AG20443 (cell line): ENCODE measurements around the gene EFCAB8.
"Not testable (repeated sequence)": the region's sequence is repeated elsewhere in the genome, so short reads cannot be mapped to it uniquely, and the experiment has no call there.

Source experiments
- DNase-seq: peaks from one replicate; pipeline ENCODE4 v3.0.0; 2012; ENCODE audit warnings: low spot score, mixed read lengths

The EFCAB8 gene

DNA sequence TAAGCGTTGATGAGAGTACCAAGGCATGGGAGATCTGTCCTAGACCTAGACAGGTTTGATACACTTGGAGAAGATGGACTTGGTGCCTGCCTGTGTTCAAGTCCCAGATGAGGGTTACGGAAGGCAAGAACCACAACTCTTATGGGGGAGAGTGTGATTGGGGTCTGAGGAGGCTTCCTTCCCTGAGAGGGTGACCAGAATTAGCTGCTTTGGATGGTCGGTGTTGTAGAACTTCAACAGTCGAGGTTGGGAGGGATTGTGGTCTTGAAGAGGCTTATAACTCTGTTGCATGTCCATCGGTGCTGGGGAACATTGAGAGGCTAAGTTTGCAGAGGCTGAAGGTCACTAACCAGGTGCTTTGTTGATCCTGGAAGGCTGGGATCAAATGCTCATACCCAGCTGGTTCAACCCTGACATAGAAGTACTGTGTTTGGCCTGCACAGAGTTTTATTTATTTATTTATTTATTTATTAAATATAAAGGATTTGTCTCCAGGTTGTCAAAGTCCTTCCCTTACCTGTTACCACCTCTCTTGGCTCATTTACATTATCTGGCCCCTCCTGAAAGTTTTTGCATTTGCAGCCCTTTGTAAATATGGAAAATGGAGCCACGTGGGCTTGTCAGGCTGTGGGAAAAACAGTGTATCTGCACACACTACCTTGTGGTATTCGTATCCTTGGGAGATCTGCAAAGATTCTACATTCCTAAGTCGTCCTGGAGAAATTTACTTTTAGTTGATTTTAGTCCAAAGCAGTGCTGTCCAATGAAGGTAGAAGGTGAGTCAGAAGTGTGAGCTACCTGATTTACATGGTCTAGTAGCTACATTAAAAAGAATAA lies 15.8 kb upstream of the EFCAB8 start:
- DNase-seq: no peak

DNA sequence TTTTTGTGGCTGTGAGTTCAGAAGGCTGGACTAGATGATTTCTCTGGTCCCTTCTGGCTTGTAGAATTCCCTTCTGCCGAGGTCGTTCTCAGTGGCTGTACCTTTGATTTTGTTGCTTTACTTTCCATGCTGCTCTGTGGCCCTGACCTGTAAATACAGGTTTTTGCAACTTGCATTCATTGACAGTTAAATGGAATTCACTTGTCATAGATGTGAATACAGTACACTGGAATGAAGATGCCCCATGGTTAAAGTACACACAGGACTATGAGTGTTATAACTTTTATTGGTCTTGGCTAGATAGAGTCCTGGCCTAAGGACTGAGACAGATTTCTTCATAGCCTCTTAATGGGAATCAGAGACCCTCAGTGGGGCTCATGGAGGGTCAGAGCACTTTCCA lies 12.9 kb upstream of the EFCAB8 start:
- DNase-seq: no peak

DNA sequence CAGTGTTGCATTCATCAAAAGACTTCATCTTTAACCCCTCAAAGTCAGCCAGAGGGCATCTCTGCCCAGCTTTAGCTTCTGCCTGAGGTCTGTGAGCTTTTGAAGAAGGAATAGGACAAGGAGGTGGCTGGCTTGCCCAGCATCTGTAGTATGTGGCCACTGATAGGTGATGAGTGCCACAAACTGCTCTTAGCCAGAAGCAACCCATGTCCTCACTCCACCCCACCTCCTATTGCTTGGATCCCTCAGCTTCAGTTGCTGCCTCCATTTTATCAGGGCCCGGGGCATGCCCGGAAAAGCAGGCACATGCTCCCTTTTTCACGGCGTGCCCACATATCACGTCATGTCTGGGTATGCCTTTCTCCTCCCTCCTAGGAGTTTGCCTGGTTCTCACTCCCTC lies 11.9 kb upstream of the EFCAB8 start:
- DNase-seq: no peak

DNA sequence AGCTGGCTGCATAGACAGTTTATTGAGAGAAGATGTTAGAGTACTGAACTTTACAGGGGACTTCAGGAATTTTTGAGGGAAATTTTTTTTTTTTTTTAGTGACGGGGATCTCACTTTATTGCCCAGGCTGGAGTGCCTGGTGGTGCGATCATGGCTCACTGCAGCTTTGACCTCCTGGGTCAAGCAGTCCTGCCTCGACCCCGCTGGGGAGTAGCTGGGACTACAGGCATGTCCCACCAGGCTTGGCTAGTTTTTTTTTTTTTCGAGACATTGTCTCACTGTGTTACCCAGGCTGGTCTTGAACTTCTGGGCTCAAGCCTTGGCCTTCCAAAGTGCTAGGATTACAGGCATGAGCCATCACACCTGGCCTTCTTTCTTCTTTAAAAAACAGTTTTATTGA lies 10.8 kb upstream of the EFCAB8 start:
- DNase-seq: no peak

DNA sequence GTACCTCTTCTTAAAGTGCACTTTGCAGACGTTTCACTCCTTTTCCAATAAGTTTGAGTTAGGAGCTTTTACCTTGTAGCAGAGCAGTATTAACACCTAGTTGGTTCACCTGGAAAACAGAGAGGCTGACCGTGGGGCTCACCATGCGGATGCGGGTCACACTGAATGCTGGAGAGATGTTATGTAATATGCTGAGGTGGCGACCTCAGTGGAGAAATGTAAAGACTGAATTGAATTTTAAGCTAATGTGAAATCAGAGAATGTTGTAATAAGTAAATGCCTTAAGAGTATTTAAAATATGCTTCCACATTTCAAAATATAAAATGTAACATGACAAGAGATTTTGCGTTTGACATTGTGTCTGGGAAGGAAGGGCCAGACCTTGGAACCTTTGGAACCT lies 9.9 kb upstream of the EFCAB8 start:
- DNase-seq: no peak

DNA sequence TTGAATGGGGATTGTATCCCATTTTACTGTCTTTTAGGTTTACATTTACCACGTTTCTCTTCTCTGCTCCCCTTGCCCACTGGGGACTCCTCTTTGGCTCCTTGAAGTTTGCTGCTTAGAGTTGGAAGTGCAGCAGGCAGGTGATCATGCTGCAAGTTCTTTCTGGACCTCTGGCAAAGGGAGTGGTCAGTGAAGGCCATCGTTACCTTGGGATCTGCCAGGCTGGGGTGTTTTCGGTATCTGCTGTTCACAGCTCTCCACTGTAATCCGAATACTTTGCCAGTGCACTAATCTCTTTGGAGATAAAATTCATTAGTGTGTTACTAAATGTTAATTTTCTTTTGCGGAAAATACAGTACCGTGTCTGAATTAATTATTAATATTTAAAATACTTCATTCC lies 9.1 kb upstream of the EFCAB8 start:
- no peak for DNase-seq

DNA sequence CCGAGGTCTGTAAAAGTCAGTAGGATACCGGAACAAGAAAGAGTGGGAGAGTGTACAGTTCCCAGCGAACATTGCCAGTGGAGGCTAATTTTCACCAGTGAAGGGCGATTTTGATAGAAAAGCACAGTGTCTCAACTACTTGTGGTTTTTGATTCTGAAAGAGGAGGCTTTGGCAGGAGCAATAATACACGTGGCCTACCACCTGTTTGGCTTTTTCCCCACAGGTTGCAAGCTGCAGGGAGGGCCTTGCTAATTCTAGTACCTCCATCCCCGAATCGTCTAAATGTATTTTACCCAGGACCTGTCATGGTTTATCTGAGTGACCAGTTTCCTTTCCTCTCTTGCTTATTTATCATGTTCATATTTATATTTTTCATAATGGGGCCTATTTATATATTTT lies 3.3 kb upstream of the EFCAB8 start:
- no peak for DNase-seq

DNA sequence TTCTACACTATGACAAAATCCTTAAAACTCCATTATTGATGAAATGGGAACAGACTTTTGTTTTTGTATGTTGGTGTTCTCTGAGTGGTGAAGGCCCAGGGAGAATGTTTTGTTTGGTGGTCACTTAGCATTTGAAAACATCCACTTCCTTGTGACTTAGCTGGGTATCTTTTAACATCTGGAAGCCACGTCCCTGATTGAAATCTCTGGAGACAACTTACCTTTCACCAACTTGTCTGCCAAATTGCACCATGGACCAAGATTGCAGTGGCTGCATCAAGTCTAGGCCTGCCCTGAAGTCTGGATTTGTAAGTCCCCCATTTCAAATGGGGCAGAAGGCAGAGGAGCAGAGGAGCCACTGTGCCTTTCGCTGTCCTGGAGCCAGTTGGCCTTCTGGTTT lies 534 bp upstream of the EFCAB8 start:
- DNase-seq: no peak

DNA sequence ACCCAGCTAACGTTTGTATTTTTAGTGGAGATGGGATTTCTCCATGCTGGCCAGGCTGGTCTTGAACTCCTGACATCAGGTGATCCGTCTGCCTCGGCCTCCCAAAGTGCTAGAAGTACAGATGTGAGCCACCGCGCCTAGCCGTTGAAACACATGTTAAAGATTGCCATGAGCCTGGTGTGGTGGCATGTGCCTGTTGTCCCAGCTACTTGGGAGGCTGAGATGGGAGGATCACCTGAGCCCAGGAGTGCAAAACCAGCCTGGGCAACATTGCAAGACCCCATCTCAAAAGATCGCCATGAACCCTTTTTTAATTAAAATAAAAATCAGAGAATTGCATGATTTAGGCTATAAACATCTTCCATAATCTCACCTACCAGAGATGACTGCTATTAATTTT lies 2.7 kb downstream of the EFCAB8 start:
- no peak for DNase-seq

DNA sequence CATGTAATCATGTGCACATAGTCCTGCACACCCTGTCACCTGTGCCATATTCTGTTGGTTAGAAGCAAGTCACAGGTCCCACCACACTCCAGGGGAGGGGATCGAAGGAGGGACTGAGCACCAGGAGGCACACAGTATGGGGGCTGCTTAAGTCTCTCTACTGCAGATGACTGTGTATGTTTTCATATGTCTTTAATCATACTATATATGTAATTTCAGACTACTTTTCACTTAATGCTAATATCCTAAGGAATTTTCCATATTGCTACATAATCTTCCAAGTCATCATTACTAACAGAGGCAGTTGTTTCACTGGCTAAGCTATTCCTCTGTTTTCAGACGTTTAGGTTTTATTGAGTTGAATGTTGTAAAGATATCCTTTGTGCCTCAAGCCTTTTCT lies 10.8 kb downstream of the EFCAB8 start:
- no peak for DNase-seq

DNA sequence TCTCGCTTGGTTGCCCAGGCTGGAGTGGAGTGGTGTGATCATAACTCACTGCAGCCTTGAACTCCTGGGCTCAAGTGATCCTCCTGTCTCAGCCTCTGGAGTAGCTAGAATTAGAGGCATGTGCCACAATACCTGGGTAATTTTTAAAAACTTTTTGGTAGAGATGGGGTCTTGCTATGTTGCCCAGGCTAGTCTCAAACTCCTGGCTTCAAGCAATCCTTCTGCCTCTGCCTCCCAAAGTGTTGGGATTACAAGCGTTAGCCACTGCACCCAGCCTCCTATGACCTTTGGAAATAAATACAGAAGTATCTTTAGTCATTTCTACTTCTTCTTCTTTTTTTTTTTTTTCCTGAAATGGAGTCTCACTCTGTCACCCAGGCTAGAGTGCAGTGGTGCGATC lies 11.8 kb downstream of the EFCAB8 start:
- DNase-seq: not testable (repeated sequence)

DNA sequence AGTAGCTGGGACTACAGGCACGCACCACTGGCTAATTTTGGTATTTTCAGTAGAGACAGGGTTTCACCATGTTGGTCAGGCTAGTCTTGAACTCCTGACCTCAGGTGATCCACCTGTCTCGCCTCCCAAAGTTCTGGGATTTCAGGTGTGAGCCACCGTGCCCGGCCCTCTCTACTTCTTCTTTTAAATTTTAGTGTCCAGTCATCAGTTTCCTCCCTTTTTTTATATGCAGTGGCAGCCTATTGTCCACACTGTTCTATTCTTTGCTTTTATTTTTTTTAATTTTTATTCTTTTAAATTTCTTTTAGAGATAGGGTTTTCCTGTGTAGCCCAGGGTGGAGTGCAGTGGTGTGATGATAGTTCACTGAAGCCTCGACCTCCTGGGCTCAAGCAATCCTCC lies 12.3 kb downstream of the EFCAB8 start:
- no peak for DNase-seq

DNA sequence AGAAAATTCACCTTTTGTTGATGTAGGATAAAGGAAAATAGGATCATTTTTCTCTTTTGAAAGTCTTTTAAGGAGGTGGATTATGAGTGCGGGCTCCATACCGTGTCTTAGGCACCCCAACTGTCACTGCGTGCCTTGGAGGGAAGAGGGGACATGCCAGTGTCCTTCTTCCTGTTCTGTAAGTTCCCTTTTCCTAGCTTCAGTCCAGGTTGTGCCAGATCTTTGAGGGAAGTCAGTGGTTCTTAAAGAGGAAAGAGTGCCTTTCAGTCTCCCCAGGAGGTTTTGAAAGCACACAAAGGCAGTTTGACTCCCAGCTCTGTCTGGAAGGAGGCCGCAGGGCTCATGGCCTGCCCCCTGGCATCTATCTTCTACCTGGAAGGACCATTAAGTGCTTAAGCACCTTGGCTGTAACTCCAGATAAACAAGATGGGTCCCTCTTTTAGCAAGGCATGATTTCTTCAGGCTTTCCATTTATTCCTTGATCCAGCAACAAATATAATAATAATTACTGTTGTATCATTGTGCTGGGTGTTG lies 13.0 kb downstream of the EFCAB8 start:
- no peak for DNase-seq

DNA sequence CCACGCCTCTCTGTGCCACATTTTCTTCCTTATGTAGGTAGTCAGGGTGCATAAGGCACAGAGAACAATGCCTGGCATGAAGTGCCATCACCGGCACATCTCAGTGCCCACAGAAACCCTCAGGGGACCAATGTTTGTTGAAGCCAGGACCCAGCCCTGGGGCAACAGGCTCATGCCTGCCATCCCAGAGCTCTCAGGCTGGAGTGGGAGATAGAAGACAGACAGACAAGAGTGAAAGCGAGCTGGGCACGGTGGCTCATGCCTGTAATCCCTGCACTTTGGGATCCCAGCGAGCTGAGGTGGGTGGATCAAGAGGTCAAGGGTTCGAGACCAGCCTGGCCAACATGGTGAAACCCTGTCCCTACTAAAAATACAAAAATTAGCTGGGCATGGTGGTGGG lies 13.5 kb downstream of the EFCAB8 start:
- DNase-seq: no peak

DNA sequence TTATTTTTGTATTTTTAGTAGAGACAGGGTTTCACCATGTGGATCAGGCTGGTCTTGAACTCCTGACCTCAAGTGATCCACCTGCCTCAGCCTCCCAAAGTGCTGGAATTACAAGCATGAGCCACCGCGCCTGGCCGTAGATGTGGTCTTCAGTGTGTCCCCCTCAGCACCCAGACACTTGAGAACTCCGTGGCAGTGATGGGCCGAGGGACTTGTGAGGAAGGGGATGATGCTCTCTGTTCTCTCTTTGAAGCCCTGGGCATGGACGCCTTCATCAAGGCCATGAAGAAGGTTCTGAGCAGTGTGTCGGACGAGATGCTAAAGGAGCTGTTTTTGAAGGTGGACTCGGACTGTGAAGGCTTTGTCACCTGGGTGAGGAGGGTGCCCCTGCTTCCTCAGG lies 16.9 kb downstream of the EFCAB8 start:
- DNase-seq: no peak

DNA sequence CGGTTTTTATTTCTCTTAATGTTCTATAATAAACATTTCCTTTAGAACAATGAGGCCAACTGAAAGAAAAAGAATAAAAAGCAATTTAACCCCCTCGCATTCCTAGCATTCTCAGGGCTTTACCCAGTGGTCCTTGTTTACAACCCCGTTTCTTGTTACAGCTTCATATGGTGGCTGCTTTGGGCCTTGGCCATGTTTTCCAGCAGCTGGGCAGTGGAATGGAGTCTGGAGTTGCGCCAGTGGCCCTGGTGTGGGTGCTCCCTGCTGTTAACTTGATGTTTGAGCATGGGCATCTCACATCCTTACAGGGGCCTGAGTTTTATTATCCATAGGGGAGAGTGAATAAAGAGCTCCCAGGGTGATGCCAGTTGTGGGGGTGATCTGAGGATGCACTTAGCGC lies 18.8 kb downstream of the EFCAB8 start:
- DNase-seq: no peak

DNA sequence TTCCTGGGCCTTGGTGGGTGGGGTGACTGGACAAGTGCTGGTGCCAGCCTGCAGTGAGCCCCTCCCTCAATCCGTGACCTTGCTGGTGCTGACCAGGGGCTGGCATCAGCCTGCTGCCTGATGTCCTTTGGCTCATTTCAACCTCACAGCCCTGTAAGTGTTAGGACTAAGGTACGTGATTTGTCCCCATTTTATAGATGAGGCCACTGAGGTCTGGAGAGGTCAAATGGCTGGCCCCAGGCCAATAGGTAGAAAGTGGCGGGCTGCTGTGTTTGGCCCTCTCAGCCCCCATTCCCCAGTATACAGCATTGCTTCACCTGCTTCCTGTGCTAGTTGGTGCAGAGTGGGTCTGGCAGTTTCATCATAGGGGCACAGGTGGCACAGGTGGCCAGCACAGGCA lies 20.1 kb downstream of the EFCAB8 start:
- DNase-seq: no peak

DNA sequence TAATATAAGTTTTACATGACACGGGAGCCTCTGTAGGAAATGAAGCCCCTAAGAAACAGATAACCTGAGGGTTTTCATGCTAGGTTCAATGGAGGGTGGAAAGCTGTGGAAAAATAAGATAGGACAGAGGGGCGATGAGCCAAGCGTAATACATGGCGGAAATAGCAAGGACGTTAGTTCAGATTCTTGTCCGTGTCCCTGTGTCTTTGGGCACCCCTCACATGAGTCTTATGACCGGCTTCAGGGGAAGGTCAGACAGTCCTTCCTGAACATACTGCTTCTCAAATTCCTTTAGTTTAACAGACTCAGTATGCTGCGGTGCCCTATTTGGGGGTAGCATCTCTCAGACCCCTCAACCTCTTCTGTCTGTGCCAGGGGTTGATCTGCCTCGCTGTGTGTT lies 20.8 kb downstream of the EFCAB8 start:
- no peak for DNase-seq

DNA sequence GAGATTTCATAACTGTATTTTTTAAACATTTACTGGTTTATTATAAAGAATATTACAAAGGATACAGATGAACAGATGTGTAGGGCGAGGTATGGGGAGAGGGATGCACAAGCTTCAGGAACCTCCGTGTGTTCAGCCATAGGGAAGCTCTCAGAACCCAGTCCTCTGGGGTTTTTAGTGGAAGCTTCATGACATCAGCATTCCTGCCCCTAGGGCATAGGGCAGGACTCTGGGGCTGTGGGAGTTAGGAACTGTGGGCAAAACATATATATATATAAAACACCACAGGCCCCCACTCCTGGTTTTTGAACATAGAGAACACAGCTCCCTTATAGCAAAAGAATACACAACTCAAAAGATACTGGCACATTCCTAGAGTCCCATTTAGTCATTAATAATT lies 21.9 kb downstream of the EFCAB8 start:
- DNase-seq: no peak

DNA sequence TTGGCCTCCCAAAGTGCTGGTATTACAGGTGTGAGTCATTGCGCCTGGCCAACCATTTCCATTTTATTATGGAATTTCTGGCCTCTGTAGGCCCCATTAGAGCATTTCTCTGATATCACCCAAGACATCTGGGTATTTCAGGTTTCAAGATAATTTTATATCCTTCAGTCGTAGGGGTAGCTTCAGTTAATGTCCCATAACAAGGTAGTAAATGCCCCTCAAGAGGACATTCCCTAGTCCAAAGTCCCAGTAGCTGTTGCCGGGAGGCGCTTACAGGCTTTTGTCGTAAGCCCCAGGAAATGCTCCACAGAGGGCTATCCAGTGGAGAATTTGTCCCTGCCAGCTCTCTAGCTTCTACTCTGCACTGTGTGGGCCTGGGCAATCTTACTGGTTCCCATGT lies 24.4 kb downstream of the EFCAB8 start:
- no peak for DNase-seq

DNA sequence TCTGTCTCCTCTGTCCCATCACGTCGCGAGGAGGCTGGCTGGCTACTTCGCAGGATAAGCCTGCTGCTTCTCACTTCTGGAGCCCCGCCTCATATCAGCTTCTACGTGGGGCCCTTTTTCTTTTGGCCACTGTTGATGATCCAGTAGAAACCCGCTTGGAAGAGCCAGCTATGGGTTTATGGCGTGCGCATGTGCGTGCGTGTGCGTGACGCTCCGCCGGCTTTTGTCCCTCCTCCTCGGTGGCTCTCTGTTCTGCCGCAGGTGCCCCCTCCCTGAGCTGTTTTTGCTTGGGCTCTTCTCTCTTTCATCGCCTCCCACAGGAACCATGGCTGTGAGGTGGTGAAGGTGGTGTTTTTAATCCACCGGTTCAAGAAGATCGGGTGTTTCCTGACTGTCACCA lies 26.5 kb downstream of the EFCAB8 start:
- DNase-seq: no peak

DNA sequence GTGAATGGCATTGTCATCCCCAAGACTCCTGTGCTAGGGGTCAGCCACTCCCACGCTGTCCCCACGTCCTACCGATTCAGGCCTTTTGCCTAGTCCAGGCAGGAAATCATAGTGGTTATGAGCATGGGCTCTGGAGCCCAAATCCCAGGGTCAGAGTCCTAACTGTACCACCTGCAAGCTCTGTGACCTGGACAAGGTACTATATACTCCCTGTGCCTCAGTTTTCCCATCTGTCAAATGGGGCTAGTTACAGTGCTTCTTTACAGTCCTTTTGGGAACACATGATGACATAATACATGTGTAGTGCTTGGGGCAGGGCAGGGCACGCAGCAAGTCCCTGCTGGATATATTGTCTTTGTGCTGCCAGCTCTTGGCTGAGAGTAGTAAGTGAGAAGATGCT lies 27.2 kb downstream of the EFCAB8 start:
- no peak for DNase-seq

DNA sequence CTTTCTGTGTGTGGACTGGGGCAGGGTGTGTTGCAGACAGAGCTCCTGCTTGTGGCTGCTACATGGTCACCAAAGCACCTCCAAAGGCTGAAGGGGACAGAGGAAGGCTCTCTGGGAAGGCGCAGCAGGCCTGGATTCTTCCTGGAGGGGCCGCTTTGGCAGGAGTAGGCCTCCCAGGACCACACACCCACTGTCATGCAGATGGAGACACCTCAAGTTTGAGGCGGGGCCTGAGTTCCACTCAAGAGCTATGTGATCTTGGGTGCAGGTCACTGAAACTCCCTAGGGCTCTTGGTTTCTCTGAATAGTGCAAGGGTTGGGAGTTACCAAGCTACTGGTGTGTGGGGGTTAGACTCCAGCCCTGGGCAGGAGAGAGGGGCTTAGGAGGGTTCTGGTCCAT lies 27.9 kb downstream of the EFCAB8 start:
- no peak for DNase-seq

DNA sequence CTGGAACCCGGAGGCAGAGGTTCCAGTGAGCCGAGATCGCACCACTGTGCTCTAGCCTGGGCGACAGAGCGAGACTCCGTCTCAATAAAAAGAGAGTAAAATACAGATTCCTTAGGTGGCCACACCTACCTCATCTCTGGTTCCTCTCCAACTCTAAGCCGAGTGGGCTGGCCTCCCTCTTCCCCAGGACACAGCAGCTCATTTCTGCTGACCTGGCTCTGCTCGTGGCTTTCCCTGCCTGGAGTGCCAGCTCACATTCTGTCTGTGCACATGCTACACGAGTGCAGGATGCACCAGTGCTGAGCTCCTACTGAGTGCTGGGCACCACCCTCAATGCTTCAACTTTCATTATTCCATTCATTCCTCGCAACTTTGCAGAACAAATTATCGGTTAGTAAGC lies 28.8 kb downstream of the EFCAB8 start:
- no peak for DNase-seq
